Measurements from ENCODE around the gene HIBADH. TPM values are rescaled to one million over a fixed set of nuclear protein-coding genes. Genes with fewer than 3 reads are reported as not detected.

HIBADH gene
- total and polyA plus RNA-seq, 10 of the 15 experiments (the other 5 are each of a cell fraction or from before 2014, with no cell fraction given) = 8.7 to 36.1 (median 18.6) TPM

DNA sequence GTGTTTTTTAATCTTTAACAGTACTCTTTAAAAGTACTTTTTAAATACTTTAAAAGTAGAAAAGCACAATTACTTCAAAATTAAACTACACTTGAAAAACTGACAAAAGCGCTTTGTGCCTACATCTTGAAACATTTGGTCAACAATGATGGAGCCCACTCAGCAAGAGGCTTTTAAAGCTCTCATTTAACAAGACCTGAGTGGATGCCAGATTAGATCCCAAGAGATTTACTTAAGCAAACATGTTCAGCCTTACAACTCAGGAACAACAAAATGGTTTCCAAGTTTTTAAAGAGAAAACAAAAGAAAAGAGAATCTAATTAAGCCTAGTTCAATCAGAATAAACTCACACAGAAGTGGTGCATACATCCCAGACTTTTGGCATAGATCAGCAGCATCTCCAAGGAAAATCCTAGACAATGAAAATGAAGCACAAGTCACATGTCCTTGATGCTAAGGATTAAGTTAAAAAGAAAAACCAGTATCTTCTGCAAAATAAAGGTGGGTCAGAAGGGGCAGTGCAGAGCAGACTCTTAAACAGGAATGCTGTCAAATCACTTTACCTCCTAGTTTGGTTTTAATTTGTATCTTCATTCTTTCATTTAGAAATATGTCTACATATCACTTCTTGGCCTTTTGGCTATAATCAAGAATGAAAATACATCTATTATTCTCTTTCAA, 26.2 kb downstream of the HIBADH start (continued):
- TF ChIP-seq, protein P1, sequence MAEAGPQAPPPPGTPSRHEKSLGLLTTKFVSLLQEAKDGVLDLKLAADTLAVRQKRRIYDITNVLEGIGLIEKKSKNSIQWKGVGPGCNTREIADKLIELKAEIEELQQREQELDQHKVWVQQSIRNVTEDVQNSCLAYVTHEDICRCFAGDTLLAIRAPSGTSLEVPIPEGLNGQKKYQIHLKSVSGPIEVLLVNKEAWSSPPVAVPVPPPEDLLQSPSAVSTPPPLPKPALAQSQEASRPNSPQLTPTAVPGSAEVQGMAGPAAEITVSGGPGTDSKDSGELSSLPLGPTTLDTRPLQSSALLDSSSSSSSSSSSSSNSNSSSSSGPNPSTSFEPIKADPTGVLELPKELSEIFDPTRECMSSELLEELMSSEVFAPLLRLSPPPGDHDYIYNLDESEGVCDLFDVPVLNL (IDR thresholded peaks at IDR 0.05; ENCODE audit: low read depth, low read length) = no peak
- TF ChIP-seq KAT2A (conservative IDR thresholded peaks at IDR 0.05; ENCODE audit: control insufficient read depth, low read depth, low read length) (no peak), NR2C1 (IDR thresholded peaks at IDR 0.05) (no peak), RAD21 (IDR thresholded peaks at IDR 0.05; ENCODE audit: insufficient read depth, low read depth, low read length) (no peak), RFX5 (IDR thresholded peaks at IDR 0.05; ENCODE audit: low read depth, low read length) (no peak), ZNF24 (IDR thresholded peaks at IDR 0.05) (no peak)
- TF ChIP-seq, protein P2, sequence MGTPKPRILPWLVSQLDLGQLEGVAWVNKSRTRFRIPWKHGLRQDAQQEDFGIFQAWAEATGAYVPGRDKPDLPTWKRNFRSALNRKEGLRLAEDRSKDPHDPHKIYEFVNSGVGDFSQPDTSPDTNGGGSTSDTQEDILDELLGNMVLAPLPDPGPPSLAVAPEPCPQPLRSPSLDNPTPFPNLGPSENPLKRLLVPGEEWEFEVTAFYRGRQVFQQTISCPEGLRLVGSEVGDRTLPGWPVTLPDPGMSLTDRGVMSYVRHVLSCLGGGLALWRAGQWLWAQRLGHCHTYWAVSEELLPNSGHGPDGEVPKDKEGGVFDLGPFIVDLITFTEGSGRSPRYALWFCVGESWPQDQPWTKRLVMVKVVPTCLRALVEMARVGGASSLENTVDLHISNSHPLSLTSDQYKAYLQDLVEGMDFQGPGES (IDR thresholded peaks at IDR 0.05) = no peak
- TF ChIP-seq, protein P3, sequence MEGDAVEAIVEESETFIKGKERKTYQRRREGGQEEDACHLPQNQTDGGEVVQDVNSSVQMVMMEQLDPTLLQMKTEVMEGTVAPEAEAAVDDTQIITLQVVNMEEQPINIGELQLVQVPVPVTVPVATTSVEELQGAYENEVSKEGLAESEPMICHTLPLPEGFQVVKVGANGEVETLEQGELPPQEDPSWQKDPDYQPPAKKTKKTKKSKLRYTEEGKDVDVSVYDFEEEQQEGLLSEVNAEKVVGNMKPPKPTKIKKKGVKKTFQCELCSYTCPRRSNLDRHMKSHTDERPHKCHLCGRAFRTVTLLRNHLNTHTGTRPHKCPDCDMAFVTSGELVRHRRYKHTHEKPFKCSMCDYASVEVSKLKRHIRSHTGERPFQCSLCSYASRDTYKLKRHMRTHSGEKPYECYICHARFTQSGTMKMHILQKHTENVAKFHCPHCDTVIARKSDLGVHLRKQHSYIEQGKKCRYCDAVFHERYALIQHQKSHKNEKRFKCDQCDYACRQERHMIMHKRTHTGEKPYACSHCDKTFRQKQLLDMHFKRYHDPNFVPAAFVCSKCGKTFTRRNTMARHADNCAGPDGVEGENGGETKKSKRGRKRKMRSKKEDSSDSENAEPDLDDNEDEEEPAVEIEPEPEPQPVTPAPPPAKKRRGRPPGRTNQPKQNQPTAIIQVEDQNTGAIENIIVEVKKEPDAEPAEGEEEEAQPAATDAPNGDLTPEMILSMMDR (IDR thresholded peaks at IDR 0.05 in 2 of 3, conservative IDR thresholded peaks at IDR 0.05 in 1 of 3; ENCODE audit: control insufficient read depth in 2 of 3, extremely low read depth in 1 of 3, insufficient read depth in 1 of 3, low read depth in 3 of 3, low read length in 3 of 3) = no peak

DNA sequence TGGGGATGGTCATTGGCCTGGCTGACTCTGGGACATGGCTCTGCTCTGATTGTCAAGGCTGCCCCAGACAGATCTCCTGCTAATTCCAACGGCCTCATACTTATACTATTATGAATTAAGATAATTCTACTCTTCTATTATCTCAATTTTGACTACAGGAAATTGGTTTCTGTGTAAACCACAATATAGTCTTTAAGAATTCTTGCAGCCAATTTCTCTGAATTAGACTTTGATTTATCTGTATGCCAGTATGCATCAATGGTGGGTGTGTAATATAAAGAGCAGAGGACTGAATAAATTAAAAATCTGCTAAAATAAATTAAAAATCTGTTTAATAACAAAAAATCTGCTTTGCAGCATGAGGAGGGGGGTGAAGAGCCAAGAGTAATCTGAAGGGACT, 27.0 kb downstream of the HIBADH start:
- BruUV-seq (replicated peaks) = no TSS peak
- H4K20me1 ChIP-seq (ENCODE audit: control insufficient read depth, insufficient read depth) = no peaks in the 10 kb centered on the region
- H3K36me3 ChIP-seq (ENCODE audit: control insufficient read depth in 2 of 2, insufficient read depth in 2 of 2, low read length in 1 of 2) = no peaks in the 10 kb centered on the region
- RAD21 ChIA-PET (ENCODE audit: unreplicated experiment) = no interaction called here
- no peaks in the 10 kb centered on the region; the same call in 2 of the 3 replicates for H3K9me3 ChIP-seq (replicated peaks; ENCODE audit: control insufficient read depth, insufficient read depth, low read length)
- no peaks in the 10 kb centered on the region for H3K79me2 ChIP-seq (ENCODE audit: control insufficient read depth, insufficient read depth, low read length)
- intact Hi-C loops (cut with micrococcal nuclease; ENCODE audit: unreplicated experiment) = no loop called here
- POLR2A ChIA-PET = no interaction called here
- DNase-seq (ENCODE audit: low read depth, low spot score) = no peak
- no peak for ATAC-seq
- 94% methylated on average over 1 of the region's 1 CpG for WGBS (ENCODE audit: insufficient coverage, insufficient replicate concordance, low lambda C conversion rate, missing lambda C conversion rate)
- no peak overlapping the region for H3K4me2 ChIP-seq (ENCODE audit: control insufficient read depth, insufficient read depth)
- SMC1A ChIA-PET (ENCODE audit: uncharacterized antibody, unreplicated experiment) = no interaction called here
- FAIRE-seq = no peak
- no peak overlapping the region for H3K9ac ChIP-seq (ENCODE audit: control insufficient read depth, insufficient read depth, low read length)
- in situ Hi-C loops (cut with MboI) = no loop called here
- H2AFZ ChIP-seq (ENCODE audit: control insufficient read depth, low read depth, low read length) = no peak overlapping the region
- H3K4me3 ChIP-seq = no peak overlapping the region
- no peaks in the 10 kb centered on the region for H3K27me3 ChIP-seq (replicated peaks in 1 of 2; ENCODE audit: control insufficient read depth in 2 of 2, insufficient read depth in 2 of 2, low read length in 1 of 2)
- CTCF ChIA-PET = no interaction called here
- no peaks in the 10 kb centered on the region for H3K4me1 ChIP-seq (ENCODE audit: control insufficient read depth, insufficient read depth, low read length)
- no peak overlapping the region for H3K27ac ChIP-seq (ENCODE audit: control insufficient read depth, insufficient read depth)
- TF ChIP-seq NFIC (IDR thresholded peaks at IDR 0.05; ENCODE audit: low read depth, low read length) (no peak), NRF1 (conservative IDR thresholded peaks at IDR 0.05; ENCODE audit: low read depth, low read length) (no peak), TBL1XR1 (IDR thresholded peaks at IDR 0.05; ENCODE audit: low read depth, low read length) (no peak), TCF3 (IDR thresholded peaks at IDR 0.05; ENCODE audit: borderline replicate concordance, insufficient read depth, low read depth, low read length) (no peak), RFX5 (IDR thresholded peaks at IDR 0.05; ENCODE audit: low read depth, low read length) (no peak)
- TF ChIP-seq, protein P4, sequence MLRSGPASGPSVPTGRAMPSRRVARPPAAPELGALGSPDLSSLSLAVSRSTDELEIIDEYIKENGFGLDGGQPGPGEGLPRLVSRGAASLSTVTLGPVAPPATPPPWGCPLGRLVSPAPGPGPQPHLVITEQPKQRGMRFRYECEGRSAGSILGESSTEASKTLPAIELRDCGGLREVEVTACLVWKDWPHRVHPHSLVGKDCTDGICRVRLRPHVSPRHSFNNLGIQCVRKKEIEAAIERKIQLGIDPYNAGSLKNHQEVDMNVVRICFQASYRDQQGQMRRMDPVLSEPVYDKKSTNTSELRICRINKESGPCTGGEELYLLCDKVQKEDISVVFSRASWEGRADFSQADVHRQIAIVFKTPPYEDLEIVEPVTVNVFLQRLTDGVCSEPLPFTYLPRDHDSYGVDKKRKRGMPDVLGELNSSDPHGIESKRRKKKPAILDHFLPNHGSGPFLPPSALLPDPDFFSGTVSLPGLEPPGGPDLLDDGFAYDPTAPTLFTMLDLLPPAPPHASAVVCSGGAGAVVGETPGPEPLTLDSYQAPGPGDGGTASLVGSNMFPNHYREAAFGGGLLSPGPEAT (IDR thresholded peaks at IDR 0.05; ENCODE audit: low read depth) = no peak
